Stimulated activated CD4-positive, alpha-beta T cell treated with anti-CD3 and anti-CD28 coated beads, Interleukin-2, amount 100 ng/mL, for 4 hours (primary cell): ENCODE results near the gene IPP.
"Not testable (repeated sequence)": the region's sequence is repeated elsewhere in the genome, so short reads cannot be mapped to it uniquely, and the experiment has no call there.

ENCODE experiments used
- DNase-seq: peaks from one replicate; pipeline ENCODE4 v3.0.0-alpha.2; 2020; ENCODE audit warnings: low read depth

IPP gene

GRCh38 chr1:45684402-45684801, 66.1 kb downstream of the IPP start:
- no peak for DNase-seq

DNA sequence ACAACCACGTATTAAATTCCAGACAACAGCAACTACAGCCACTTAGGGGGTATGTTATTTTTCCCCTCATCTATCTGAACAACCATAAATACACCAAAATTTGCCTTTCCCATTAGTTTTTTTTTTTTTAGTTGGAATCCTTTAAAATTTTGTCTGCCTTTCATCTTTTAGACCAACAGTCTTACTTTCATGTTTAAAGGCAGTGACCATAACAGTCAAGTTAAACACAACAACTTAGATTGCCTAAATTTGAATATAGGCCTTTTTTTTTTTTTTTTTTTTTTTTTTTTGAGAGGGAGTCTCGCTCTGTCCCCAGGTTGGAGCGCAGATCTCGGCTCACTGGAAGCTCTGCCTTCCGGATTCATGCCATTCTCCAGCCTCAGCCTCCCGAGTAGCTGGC, 67.5 kb downstream of the IPP start:
- no peak for DNase-seq

DNA sequence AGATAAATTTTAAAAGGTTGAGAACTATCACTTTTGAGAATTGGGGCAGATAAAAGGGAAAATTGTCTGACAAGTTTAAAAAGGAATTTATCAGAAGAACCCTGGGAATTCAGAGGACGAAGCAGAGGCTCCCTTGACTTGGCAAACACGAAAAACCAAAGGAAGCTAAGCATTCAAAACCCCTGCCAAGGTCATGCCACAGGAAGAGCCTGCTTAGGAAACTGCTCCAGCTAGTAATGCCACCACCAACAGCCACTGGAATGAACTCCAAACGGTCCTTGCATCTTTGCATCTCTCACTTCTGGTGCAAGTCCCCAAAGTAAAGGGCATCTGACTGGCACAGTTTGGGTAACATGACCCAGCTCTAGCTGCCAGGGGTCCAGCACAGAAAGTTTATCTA, 71.3 kb downstream of the IPP start:
- DNase-seq, result no peak

DNA sequence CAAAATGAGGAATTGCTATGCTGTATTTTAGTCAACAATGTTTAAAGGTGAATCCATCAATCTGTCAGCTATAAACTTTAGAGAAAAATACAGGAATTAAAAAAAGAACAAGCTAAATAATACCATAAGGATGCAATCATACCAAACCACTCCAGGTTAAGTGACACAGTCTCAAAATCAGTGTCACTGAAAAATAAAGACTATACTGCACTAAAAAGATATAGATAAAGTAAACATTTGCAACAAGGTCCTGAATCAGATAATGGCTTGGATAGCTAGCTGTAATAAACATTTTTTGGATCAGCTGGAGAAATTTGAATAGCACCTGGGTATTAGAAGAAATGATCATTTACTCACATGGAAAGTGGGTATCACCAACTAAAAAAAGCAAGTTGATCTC, 72.0 kb downstream of the IPP start:
- DNase-seq, result no peak

DNA sequence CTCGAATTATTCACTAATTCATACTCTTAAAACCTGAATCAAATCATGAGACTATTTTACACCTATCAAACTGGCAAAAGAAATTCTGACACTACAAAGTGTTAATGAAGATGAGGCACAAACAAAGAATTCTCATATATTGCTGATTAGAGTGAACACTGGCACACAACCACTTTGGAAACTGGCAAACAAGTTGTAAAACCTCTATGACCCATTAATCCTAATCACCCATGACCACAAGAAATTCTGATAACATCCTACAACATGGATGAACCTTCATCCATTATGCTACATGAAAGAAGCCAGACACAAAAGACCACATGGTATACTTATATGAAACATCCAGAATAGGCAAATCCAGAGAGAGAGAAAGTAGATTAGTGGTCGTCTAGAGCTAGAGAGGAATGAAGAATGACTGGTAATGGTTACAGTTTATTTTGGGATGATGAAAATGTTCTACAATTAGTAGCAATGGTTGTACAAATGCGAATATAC, 72.7 kb downstream of the IPP start:
- no peak for DNase-seq

DNA sequence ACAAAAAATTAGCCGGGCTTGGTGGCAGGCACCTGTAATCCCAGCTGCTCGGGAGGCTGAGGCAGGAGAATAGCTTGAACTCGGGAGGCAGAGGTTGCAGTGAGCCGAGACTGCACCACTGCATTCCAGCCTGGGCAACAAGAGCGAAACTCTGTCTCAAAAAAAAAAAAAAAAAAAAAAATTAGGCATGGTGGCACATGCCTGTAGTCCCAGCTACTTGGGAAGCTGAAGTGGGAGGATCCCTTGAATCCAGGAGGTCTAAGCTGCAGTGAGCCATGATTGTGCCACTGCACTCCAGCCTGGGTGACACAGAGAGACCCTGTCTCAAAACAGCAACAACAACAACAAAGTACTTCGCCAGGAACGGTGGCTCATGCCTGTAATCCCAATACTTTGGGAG, 73.9 kb downstream of the IPP start:
- not testable (repeated sequence) for DNase-seq

DNA sequence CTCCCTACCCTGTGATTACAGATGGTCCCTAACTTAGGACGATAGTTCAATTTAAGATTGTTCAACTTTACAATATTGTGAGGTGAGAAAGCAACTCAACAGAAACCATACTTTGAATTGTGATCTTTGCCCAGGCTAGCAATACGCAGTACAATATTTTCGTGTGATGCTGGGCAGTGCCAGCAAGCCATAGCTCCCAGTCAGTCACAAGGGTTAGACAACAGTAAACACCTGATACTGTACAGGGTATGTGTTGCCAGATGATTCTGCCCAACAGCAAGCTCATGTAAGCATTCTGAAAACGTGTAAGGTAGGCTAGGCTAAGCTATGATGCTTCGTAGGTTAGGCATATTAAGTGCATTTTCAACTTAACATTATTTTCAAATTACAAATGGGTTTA, 76.0 kb downstream of the IPP start:
- no peak for DNase-seq

GRCh38 chr1:45673956-45674355, 76.5 kb downstream of the IPP start:
- no peak for DNase-seq

GRCh38 chr1:45669859-45670655, 80.4 kb downstream of the IPP start:
- DNase-seq, result no peak

- DNase-seq, result no peak
Observed at GRCh38 chr1:45669379-45669778, 81.1 kb downstream of the IPP start.

GRCh38 chr1:45668526-45668925, 81.9 kb downstream of the IPP start:
- no peak for DNase-seq

- no peak for DNase-seq
Observed at GRCh38 chr1:45667321-45668111, 82.9 kb downstream of the IPP start.

DNA sequence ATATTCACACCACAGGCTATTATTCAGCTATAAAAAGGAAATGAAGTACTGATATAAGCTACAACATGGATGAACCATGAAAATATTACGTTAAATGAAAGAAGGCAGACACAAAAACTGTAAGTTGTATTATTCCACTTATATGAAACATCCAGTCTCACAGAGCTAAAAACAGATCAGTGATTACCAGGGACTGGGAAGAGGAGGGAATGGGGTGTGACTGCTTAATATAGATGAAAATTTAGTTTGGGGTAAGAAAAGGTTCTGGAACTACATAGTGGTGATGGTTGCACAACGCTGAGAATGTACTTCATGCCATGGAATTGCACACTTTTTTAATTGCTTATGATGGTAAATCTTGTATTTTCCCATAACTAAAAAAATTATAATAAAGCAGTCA, 83.6 kb downstream of the IPP start:
- DNase-seq, result no peak

GRCh38 chr1:45660336-45660735, 90.1 kb downstream of the IPP start:
- no peak for DNase-seq

DNA sequence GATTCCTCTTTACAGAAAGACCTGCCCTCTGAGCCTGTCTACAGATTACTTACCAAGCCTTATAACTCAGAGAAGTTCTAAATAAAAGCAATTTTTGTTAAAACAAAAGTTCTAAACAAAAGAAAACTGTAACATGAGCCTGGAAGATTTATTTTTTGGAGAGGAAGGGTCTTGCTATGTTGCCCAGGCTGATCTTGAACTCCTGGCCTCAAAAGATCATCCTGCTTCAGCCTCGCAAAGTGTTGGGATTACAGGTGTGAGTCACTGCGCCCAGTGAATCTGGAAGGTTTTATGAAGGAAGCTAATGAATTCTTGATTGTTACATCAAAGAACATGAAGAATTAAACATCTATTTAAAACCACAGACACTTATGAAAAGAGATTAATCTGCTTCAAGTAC, 91.2 kb downstream of the IPP start:
- no peak for DNase-seq

DNA sequence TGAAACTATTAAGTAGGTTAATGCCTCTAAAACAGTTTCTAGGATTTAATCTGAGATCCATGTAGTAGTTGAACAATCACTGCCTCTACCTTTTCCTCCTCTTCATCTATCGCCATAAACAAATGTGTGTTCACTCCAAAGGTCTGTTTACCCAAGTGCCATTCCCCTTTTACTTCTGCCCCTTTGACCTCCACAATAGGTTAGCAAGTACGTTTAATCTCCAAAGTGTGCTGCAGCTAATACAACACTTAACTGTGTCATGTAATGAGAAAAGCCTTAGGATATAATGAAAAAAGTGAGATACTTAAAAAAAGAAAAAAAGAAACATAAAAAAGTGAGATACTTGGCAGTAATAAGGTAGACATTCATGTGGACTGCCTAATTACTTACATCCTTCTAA, 92.3 kb downstream of the IPP start:
- DNase-seq, result no peak

- no peak for DNase-seq
Observed at GRCh38 chr1:45656573-45657226, 93.8 kb downstream of the IPP start.

GRCh38 chr1:45654540-45655280, 95.7 kb downstream of the IPP start:
- no peak for DNase-seq
